Esophagus squamous epithelium (tissue), 4 donors: ENCODE results near the gene CFL1.

Experiments used
- CTCF ChIP-seq, 6 experiments: fragments of 450-650 bp in 4 of 6; fragments of 200-600 bp in 2 of 6; sonication (generic) in 2 of 6; IDR thresholded peaks; one replicate each; pipeline ENCODE4 v1.5.1; 2016 to 2019; ENCODE audit warnings: antibody characterized with exemption in 6 of 6, mild to moderate bottlenecking in 4 of 6, moderate library complexity in 4 of 6
- POLR2A ChIP-seq, 4 donors: fragments of 450-650 bp; IDR thresholded peaks; one replicate each; pipeline ENCODE4 v1.6.1; 2017; ENCODE audit warnings: antibody characterized with exemption in 4 of 4, mild to moderate bottlenecking in 4 of 4, moderate library complexity in 3 of 4

GRCh38 chr11:65854852-65855837, 2.8 kb downstream of the CFL1 start:
- TF ChIP-seq CTCF (IDR thresholded peaks at IDR 0.05) (no peak), POLR2A (IDR thresholded peaks at IDR 0.05) (no peak)
